Transverse colon (tissue), 4 donors: Measurements from ENCODE around the gene GPX2. TPM values are rescaled to one million over a fixed set of nuclear protein-coding genes. Genes with fewer than 3 reads are reported as not detected.

Source experiments
- DNase-seq: peaks from one replicate; pipeline ENCODE4 v3.0.0-alpha.2; 2019
- H3K27ac ChIP-seq, 4 donors: fragments of 200-600 bp; sonication (generic); 2 replicates each; pipeline ENCODE4 v1.5.1; 2016 to 2018; ENCODE audit warnings: inconsistent platforms in 4 of 4
- H3K27me3 ChIP-seq: fragments of 200-600 bp; sonication (generic); 2 replicates; pipeline ENCODE4 v1.5.1; 2017; ENCODE audit warnings: inconsistent platforms
- H3K36me3 ChIP-seq, 4 donors: fragments of 200-600 bp; sonication (generic); 2 replicates each; pipeline ENCODE4 v1.5.1; 2017 to 2019; ENCODE audit warnings: inconsistent platforms in 4 of 4
- H3K4me1 ChIP-seq, 4 donors: fragments of 200-600 bp; sonication (generic); 2 replicates each; pipeline ENCODE4 v1.5.1; 2017 to 2020; ENCODE audit warnings: inconsistent platforms in 4 of 4
- H3K4me3 ChIP-seq, 4 donors: fragments of 200-600 bp; sonication (generic); 1 replicate in 1 of 4; 2 replicates in 3 of 4; pipeline versions ENCODE4 v1.5.1 to v1.6.1; 2017 to 2019; ENCODE audit warnings: inconsistent platforms in 4 of 4
- H3K9me3 ChIP-seq, 2 donors: fragments of 200-600 bp; sonication (generic); 2 replicates each; pipeline ENCODE4 v1.5.1; 2017 to 2019; ENCODE audit warnings: inconsistent platforms in 2 of 2
- CTCF ChIP-seq, 5 experiments: fragments of 200-600 bp in 3 of 5; fragments of 450-650 bp in 2 of 5; sonication (generic) in 3 of 5; IDR thresholded peaks; 1 replicate in 2 of 5; 2 replicates in 3 of 5; pipeline ENCODE4 v1.5.1; 2016 to 2017; ENCODE audit warnings: antibody characterized with exemption in 5 of 5, inconsistent platforms in 3 of 5, mild to moderate bottlenecking in 2 of 5, moderate library complexity in 1 of 5
- EP300 ChIP-seq: sonication (generic); formaldehyde crosslinking; IDR thresholded peaks from one replicate; pipeline ENCODE4 v1.6.1; 2017; ENCODE audit warnings: antibody characterized with exemption, low read depth
- POLR2A ChIP-seq: fragments of 450-650 bp; IDR thresholded peaks from one replicate; pipeline ENCODE4 v1.6.1; 2016; ENCODE audit warnings: antibody characterized with exemption, mild to moderate bottlenecking, moderate library complexity
- POLR2AphosphoS5 ChIP-seq, 3 donors: sonication (generic); formaldehyde crosslinking; IDR thresholded peaks; one replicate each; pipeline ENCODE4 v1.6.1; 2016; ENCODE audit warnings: antibody characterized with exemption in 3 of 3
- WGBS, 2 donors: methylation state at CpG; one replicate each; pipeline ENCODE4 v1.1.5; 2018; ENCODE audit warnings: low coverage in 1 of 2; 5-methylcytosine and 5-hydroxymethylcytosine counted together
- in situ Hi-C, 4 donors: fragments of 200-750 bp; cut with MboI; loops; one replicate each; pipeline versions ENCODE4 v1.15.0 to v1.15.1; 2017; ENCODE audit warnings: low sequenced_read_pairs in 3 of 4, low pct_ligation_motif_present in 1 of 4, low pct_unique_long_range_greater_than_20kb in 1 of 4
- intact Hi-C: fragments of 100-400 bp; cut with DNase I; formaldehyde crosslinking; loops from one replicate; pipeline ENCODE4 v1.15.1; 2023; ENCODE audit warnings: low total_unique reads
- total RNA-seq, 4 donors: library from RNA; depleted of rRNA; stranded (reverse); fragments of >200 nt; gene quantifications; one replicate each; pipeline ENCODE4 v1.1.0, GENCODE V29; 2016

GPX2 gene
- total RNA-seq, 4 donors from 2014 or later: 7.9 to 292 (median 204) TPM

DNA sequence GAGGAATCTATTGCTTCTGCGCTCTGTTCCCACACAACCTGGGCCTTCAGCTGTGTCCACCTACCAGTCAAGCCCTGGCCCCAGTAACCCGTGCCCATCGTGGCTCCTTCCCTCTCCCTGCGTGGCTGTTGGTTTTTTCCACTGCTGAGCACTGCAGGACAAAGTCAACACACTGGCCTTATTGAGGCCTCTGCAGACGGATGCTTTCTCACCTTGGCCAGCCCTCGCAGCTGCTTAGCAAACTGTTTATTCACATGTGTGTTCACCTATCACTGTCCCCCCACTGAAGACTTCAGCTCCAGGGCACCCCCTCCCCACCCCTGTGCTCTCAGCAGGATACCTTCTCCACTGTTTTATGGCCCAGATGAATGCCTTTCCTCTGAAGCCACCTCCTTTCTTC lies 12.8 kb upstream of the GPX2 start:
- TF ChIP-seq POLR2A (no peak), EP300 (no peak), CTCF (IDR thresholded peaks at IDR 0.05) (no peak), POLR2AphosphoS5 (IDR thresholded peaks at IDR 0.05) (no peak)
- no peaks in the 10 kb centered on the region for H3K4me1 ChIP-seq
- in situ Hi-C loops (no loop called here), intact Hi-C loops (no loop called here)
- WGBS, 2 donors: 88 to 98% methylated on average over 6 of the region's 6 CpGs
- H3K36me3 ChIP-seq: no peaks in the 10 kb centered on the region
- no peak for DNase-seq
- no peaks in the 10 kb centered on the region for H3K9me3 ChIP-seq
- H3K4me3 ChIP-seq: no peak overlapping the region
- no peak overlapping the region for H3K27ac ChIP-seq
- H3K27me3 ChIP-seq: no peaks in the 10 kb centered on the region

- in situ Hi-C loops (no loop called here), intact Hi-C loops (no loop called here)
- H3K27ac ChIP-seq: no peak overlapping the region
- no peaks in the 10 kb centered on the region for H3K27me3 ChIP-seq
- H3K4me3 ChIP-seq: no peak overlapping the region
- H3K4me1 ChIP-seq: no peaks in the 10 kb centered on the region
- TF ChIP-seq POLR2A (no peak), EP300 (no peak), CTCF (IDR thresholded peaks at IDR 0.05) (no peak)
- 90 to 92% methylated on average over 5 to 9 of the region's 9 CpGs for WGBS, 2 donors
- H3K36me3 ChIP-seq: no peaks in the 10 kb centered on the region
- H3K9me3 ChIP-seq: no peaks in the 10 kb centered on the region
- no peak for DNase-seq
Measured at GRCh38 chr14:64954491-64955240, 12.1 kb upstream of the GPX2 start.

GRCh38 chr14:64953661-64954060 lies 11.1 kb upstream of the GPX2 start:
- intact Hi-C loops: no loop called here
- Histone ChIP-seq H3K27ac (no peak overlapping the region), H3K4me1 (no peaks in the 10 kb centered on the region), H3K4me3 (no peak overlapping the region), H3K36me3 (no peaks in the 10 kb centered on the region), H3K9me3 (no peaks in the 10 kb centered on the region), H3K27me3 (no peaks in the 10 kb centered on the region)
- no peak for TF ChIP-seq CTCF (IDR thresholded peaks at IDR 0.05)
- TF ChIP-seq POLR2A: no peak
- no peak for TF ChIP-seq POLR2AphosphoS5 (IDR thresholded peaks at IDR 0.05)
- no peak for TF ChIP-seq EP300
- in situ Hi-C loops: no loop called here
- no peak for DNase-seq
- WGBS, 2 donors: 96% methylated on average over 6 of the region's 6 CpGs; no CpG with 5 or more reads in 1 of the 2 donors

GRCh38 chr14:64953310-64953654 lies 10.7 kb upstream of the GPX2 start:
- DNase-seq: no peak
- Histone ChIP-seq H3K4me3 (no peak overlapping the region), H3K27ac (no peak overlapping the region), H3K36me3 (no peaks in the 10 kb centered on the region), H3K9me3 (no peaks in the 10 kb centered on the region), H3K4me1 (no peaks in the 10 kb centered on the region), H3K27me3 (no peaks in the 10 kb centered on the region)
- intact Hi-C loops (no loop called here), in situ Hi-C loops (no loop called here)
- WGBS, 2 donors: 67 to 98% methylated on average over 1 to 8 of the region's 8 CpGs
- TF ChIP-seq POLR2AphosphoS5 (IDR thresholded peaks at IDR 0.05): no peak
